ENCODE measurements around the gene IL12RB1.
"Not testable (repeated sequence)": the region's sequence is repeated elsewhere in the genome, so short reads cannot be mapped to it uniquely, and the experiment has no call there.

The IL12RB1 gene

GRCh38 chr19:18043676-18044075 lies 43.1 kb downstream of the IL12RB1 start:
- no peak for TF ChIP-seq EZH2phosphoT487 (conservative IDR thresholded peaks at IDR 0.05; ENCODE audit: low read length)
- TF ChIP-seq CTCF (IDR thresholded peaks at IDR 0.05; ENCODE audit: insufficient read depth, low read length, poor library complexity, severe bottlenecking), result no peak
- no peaks in the 10 kb centered on the region for H3K79me2 ChIP-seq (ENCODE audit: insufficient read depth, low read length)
- no peak overlapping the region for H3K4me2 ChIP-seq (ENCODE audit: low read depth, low read length, poor library complexity, severe bottlenecking)
- no peak overlapping the region for H3K27ac ChIP-seq (ENCODE audit: low read depth, low read length)
- H2AFZ ChIP-seq (ENCODE audit: low read depth, low read length, severe bottlenecking), result no peak overlapping the region
- no peaks in the 10 kb centered on the region for H3K9me3 ChIP-seq (ENCODE audit: insufficient read depth, low read length)
- no peak overlapping the region for H3K9ac ChIP-seq (ENCODE audit: low read length)
- no peaks in the 10 kb centered on the region for H3K27me3 ChIP-seq (ENCODE audit: low read length)
- no peaks in the 10 kb centered on the region for H3F3A ChIP-seq (ENCODE audit: insufficient read depth)
- H4K20me1 ChIP-seq (ENCODE audit: low read depth, low read length), result no peaks in the 10 kb centered on the region
- no peaks in the 10 kb centered on the region for H3K9me2 ChIP-seq (replicated peaks; ENCODE audit: insufficient read depth, low read length)
- no peak overlapping the region for H3K4me3 ChIP-seq (ENCODE audit: insufficient read depth, low read length, poor library complexity, severe bottlenecking)
- no peaks in the 10 kb centered on the region for H3K36me3 ChIP-seq (ENCODE audit: low read length)

GRCh38 chr19:18041054-18041453 lies 45.7 kb downstream of the IL12RB1 start:
- Histone ChIP-seq H3K4me2 (ENCODE audit: low read depth, low read length, poor library complexity, severe bottlenecking) (no peak overlapping the region), H3K36me3 (ENCODE audit: low read length) (no peaks in the 10 kb centered on the region), H3K9me2 (replicated peaks; ENCODE audit: insufficient read depth, low read length) (no peaks in the 10 kb centered on the region), H3K79me2 (ENCODE audit: insufficient read depth, low read length) (no peaks in the 10 kb centered on the region), H3F3A (ENCODE audit: insufficient read depth) (no peaks in the 10 kb centered on the region), H3K9ac (ENCODE audit: low read length) (no peak overlapping the region), H3K4me3 (ENCODE audit: insufficient read depth, low read length, poor library complexity, severe bottlenecking) (no peak overlapping the region), H4K20me1 (ENCODE audit: low read depth, low read length) (no peaks in the 10 kb centered on the region), H3K27ac (ENCODE audit: low read depth, low read length) (no peak overlapping the region), H2AFZ (ENCODE audit: low read depth, low read length, severe bottlenecking) (no peak overlapping the region), H3K9me3 (ENCODE audit: insufficient read depth, low read length) (no peaks in the 10 kb centered on the region), H3K27me3 (ENCODE audit: low read length) (no peaks in the 10 kb centered on the region)
- TF ChIP-seq CTCF (IDR thresholded peaks at IDR 0.05; ENCODE audit: insufficient read depth, low read length, poor library complexity, severe bottlenecking) (no peak), EZH2phosphoT487 (conservative IDR thresholded peaks at IDR 0.05; ENCODE audit: low read length) (no peak)

- H3K79me2 ChIP-seq (ENCODE audit: insufficient read depth, low read length); H3K27ac ChIP-seq (ENCODE audit: low read depth, low read length); H3K4me3 ChIP-seq (ENCODE audit: insufficient read depth, low read length, poor library complexity, severe bottlenecking); H3K4me2 ChIP-seq (ENCODE audit: low read depth, low read length, poor library complexity, severe bottlenecking); H3K9ac ChIP-seq (ENCODE audit: low read length); H3F3A ChIP-seq (ENCODE audit: insufficient read depth); H3K36me3 ChIP-seq (ENCODE audit: low read length); H3K9me3 ChIP-seq (ENCODE audit: insufficient read depth, low read length); H2AFZ ChIP-seq (ENCODE audit: low read depth, low read length, severe bottlenecking); H3K27me3 ChIP-seq (ENCODE audit: low read length); H4K20me1 ChIP-seq (ENCODE audit: low read depth, low read length); H3K9me2 ChIP-seq (replicated peaks; ENCODE audit: insufficient read depth, low read length): not testable (repeated sequence)
Observed at GRCh38 chr19:18032102-18032501, 54.6 kb downstream of the IL12RB1 start.

DNA sequence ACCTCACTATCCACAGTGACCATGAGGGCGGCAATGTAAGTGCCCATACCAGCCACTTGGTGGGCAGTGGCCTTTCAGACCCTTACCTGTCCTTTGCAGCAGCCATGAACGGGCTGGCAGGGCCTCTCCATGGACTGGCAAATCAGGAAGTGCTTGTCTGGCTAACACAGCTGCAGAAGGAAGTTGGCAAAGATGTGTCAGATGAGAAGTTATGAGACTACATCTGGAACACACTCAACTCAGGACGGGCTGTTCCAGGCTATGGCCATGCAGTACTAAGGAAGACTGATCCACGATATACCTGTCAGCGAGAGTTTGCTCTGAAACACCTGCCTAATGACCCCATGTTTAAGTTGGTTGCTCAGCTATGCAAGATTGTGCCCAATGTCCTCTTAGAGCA lies 55.3 kb downstream of the IL12RB1 start:
- H4K20me1 ChIP-seq (ENCODE audit: low read depth, low read length); H3K36me3 ChIP-seq (ENCODE audit: low read length); H3K79me2 ChIP-seq (ENCODE audit: insufficient read depth, low read length); H3K9ac ChIP-seq (ENCODE audit: low read length); H3K4me2 ChIP-seq (ENCODE audit: low read depth, low read length, poor library complexity, severe bottlenecking); H3K9me2 ChIP-seq (replicated peaks; ENCODE audit: insufficient read depth, low read length); H3K27ac ChIP-seq (ENCODE audit: low read depth, low read length); H3K9me3 ChIP-seq (ENCODE audit: insufficient read depth, low read length); H3K4me3 ChIP-seq (ENCODE audit: insufficient read depth, low read length, poor library complexity, severe bottlenecking); H2AFZ ChIP-seq (ENCODE audit: low read depth, low read length, severe bottlenecking); H3K27me3 ChIP-seq (ENCODE audit: low read length); H3F3A ChIP-seq (ENCODE audit: insufficient read depth): not testable (repeated sequence)
